ENCODE measurements around the gene SAMD11. TPM values are rescaled to one million over a fixed set of nuclear protein-coding genes. Genes with fewer than 3 reads are reported as not detected.

SAMD11 gene
- total and polyA plus RNA-seq, 2 of the 8 experiments (the other 6 are each of a cell fraction or from before 2014, with no cell fraction given) = 0.18 to 0.30 TPM

DNA sequence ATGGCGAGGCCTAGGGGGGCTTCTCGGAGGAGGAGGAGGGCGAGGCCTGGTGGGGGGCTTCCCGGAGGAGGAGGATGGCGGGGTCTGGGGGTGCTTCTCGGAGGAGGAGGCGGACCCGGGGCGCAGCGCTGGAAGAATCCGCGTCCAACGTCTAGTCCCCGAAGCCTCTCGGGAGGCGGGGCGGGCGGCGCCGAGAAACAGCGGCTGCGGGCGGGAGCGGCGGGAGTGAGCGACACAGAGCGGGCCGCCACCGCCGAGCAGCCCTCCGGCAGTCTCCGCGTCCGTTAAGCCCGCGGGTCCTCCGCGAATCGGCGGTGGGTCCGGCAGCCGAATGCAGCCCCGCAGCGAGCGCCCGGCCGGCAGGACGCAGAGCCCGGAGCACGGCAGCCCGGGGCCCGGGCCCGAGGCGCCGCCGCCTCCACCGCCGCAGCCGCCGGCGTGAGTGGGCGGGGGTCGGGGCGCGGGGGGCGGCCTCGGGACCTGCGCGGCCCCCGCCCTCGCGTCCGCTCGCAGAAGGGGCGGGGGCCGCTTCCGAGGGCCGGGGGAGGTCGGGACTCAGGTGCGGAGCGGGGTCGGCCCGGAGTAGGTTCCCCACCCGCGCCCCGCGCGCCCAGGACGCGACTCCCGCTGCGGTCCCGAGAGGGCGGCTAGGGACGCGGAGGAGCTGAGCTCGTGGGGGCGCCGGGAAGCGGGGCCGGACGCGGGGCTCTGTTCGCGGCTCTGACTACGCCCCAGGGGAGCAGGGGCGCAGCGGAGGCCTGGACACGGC lies 36.8 kb downstream of the SAMD11 start, which contains the start of gene KLHL17 (continued):
- TF ChIP-seq, protein P1, sequence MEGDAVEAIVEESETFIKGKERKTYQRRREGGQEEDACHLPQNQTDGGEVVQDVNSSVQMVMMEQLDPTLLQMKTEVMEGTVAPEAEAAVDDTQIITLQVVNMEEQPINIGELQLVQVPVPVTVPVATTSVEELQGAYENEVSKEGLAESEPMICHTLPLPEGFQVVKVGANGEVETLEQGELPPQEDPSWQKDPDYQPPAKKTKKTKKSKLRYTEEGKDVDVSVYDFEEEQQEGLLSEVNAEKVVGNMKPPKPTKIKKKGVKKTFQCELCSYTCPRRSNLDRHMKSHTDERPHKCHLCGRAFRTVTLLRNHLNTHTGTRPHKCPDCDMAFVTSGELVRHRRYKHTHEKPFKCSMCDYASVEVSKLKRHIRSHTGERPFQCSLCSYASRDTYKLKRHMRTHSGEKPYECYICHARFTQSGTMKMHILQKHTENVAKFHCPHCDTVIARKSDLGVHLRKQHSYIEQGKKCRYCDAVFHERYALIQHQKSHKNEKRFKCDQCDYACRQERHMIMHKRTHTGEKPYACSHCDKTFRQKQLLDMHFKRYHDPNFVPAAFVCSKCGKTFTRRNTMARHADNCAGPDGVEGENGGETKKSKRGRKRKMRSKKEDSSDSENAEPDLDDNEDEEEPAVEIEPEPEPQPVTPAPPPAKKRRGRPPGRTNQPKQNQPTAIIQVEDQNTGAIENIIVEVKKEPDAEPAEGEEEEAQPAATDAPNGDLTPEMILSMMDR (IDR thresholded peaks at IDR 0.05; ENCODE audit: control extremely low read depth in 1 of 3, insufficient read depth in 1 of 3, low read depth in 1 of 3, low read length in 3 of 3) = no peak
- TF ChIP-seq CREB1 (IDR thresholded peaks at IDR 0.05) (peak; percentile 56), SIRT6 (IDR thresholded peaks at IDR 0.05; ENCODE audit: low read length) (no peak), KDM4A (IDR thresholded peaks at IDR 0.05; ENCODE audit: low read depth, low read length, severe bottlenecking) (peak; percentile 74), SIN3A (conservative IDR thresholded peaks at IDR 0.05 in 1 of 2, IDR thresholded peaks at IDR 0.05 in 1 of 2; ENCODE audit: low read depth in 1 of 2, low read length in 2 of 2) (no peak), JUND (IDR thresholded peaks at IDR 0.05; ENCODE audit: low read length) (no peak), RXRA (IDR thresholded peaks at IDR 0.05; ENCODE audit: insufficient read depth, low read depth, low read length) (no peak), CHD1 (IDR thresholded peaks at IDR 0.05; ENCODE audit: low read depth, low read length) (no peak), POU5F1 (IDR thresholded peaks at IDR 0.05; ENCODE audit: low read depth, low read length) (no peak), RAD21 (IDR thresholded peaks at IDR 0.05 in 1 of 2, conservative IDR thresholded peaks at IDR 0.05 in 1 of 2; ENCODE audit: low read depth in 2 of 2, low read length in 2 of 2) (no peak), FOSL1 (IDR thresholded peaks at IDR 0.05; ENCODE audit: insufficient read depth, low read depth, low read length) (no peak), HDAC6 (IDR thresholded peaks at IDR 0.05; ENCODE audit: low read depth, low read length) (no peak)
- TF ChIP-seq, protein P2, sequence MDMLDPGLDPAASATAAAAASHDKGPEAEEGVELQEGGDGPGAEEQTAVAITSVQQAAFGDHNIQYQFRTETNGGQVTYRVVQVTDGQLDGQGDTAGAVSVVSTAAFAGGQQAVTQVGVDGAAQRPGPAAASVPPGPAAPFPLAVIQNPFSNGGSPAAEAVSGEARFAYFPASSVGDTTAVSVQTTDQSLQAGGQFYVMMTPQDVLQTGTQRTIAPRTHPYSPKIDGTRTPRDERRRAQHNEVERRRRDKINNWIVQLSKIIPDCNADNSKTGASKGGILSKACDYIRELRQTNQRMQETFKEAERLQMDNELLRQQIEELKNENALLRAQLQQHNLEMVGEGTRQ (IDR thresholded peaks at IDR 0.05; ENCODE audit: low read length) = no peak
